H1 (cell line): ENCODE data around the gene MCL1. TPM values are rescaled to one million over a fixed set of nuclear protein-coding genes. Genes with fewer than 3 reads are reported as not detected.
A peak's percentile ranks its signal among the peaks of the same experiment; 100 is the strongest.

ENCODE experiments used
- POLR2AphosphoS5 ChIP-seq: IDR thresholded peaks from 2 replicates; pipeline ENCODE4 v1.6.1; 2011; ENCODE audit warnings: low read depth, low read length
- TAF1 ChIP-seq: IDR thresholded peaks from 2 replicates; pipeline ENCODE4 v1.6.1; 2011; ENCODE audit warnings: mild to moderate bottlenecking, low read depth, low read length
- polyA plus RNA-seq, 7 experiments: library from polyadenylated mRNA; depleted of rRNA in 3 of 7; stranded (reverse) in 5 of 7; unstranded in 2 of 7; fragments of >200 nt in 5 of 7; fragments of 200-250 nt in 2 of 7; gene quantifications; 1 replicate in 5 of 7; 2 replicates in 1 of 7; 4 replicates in 1 of 7; pipeline versions ENCODE4 v1.2.1 to v1.2.3, GENCODE V29; 2011 to 2013; ENCODE audit warnings: missing spikeins in 2 of 7, mixed read lengths in 2 of 7
- total RNA-seq: library from RNA; stranded (reverse); fragmentation: NEBNext Ultra II Directional; extraction: Animal tissue kit (Norgen Biotek cat#: 25700); gene quantifications from 2 replicates; pipeline ENCODE4 v1.2.1, GENCODE V29; 2021
- TF ChIP-seq, protein P1 (sequence below): fragments of 300-600 bp; sonication (generic); IDR thresholded peaks from 2 replicates; pipeline ENCODE4 v1.7.1; 2012; ENCODE audit warnings: low read length, moderate library complexity, mild to moderate bottlenecking, inconsistent platforms; ENCODE audit not compliant: insufficient replicate concordance
- TF ChIP-seq, protein P2 (sequence below): IDR thresholded peaks from 2 replicates; pipeline ENCODE4 v1.6.1; 2011; ENCODE audit warnings: low read length, improper control_type of control experiment

Gene MCL1
- total and polyA plus RNA-seq, 2 of the 8 experiments (the other 6 are each of a cell fraction or from before 2014, with no cell fraction given), result 61.1 to 218 TPM

DNA sequence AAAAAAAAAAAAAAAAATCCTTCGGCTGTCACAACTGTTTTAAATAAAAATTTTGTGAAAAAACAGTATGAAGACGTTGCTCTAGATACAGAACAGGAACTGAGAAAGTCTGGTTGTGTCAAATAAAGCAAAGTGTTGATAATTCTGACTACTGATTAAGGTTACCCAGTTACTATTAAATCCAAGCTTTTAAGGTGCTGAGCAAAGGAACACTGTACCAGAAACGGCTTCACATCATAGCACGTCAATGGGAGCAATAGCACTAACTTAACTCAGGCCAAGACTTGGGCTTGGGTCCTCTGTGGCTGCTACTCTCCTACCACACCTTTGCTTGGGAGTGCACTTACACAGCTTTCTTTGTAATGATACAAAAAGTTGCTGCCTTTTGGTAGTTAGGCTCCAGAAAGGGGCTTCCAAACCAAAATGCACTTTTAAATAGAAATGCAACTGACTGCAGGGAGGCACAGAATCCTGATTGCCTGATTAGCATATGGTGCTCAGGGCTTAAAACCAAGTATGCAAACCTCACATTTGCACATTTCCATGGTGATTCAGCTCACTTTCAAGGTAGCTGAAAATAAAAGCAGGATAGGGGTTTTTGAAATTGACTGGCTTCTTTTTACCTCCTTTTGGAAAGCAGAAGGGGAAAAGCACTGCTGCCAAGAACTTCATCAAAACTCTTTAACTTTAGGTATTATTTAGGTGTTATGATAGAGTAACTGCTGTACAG is 6.3 kb downstream of the MCL1 start (continued):
- TF ChIP-seq, protein P1, sequence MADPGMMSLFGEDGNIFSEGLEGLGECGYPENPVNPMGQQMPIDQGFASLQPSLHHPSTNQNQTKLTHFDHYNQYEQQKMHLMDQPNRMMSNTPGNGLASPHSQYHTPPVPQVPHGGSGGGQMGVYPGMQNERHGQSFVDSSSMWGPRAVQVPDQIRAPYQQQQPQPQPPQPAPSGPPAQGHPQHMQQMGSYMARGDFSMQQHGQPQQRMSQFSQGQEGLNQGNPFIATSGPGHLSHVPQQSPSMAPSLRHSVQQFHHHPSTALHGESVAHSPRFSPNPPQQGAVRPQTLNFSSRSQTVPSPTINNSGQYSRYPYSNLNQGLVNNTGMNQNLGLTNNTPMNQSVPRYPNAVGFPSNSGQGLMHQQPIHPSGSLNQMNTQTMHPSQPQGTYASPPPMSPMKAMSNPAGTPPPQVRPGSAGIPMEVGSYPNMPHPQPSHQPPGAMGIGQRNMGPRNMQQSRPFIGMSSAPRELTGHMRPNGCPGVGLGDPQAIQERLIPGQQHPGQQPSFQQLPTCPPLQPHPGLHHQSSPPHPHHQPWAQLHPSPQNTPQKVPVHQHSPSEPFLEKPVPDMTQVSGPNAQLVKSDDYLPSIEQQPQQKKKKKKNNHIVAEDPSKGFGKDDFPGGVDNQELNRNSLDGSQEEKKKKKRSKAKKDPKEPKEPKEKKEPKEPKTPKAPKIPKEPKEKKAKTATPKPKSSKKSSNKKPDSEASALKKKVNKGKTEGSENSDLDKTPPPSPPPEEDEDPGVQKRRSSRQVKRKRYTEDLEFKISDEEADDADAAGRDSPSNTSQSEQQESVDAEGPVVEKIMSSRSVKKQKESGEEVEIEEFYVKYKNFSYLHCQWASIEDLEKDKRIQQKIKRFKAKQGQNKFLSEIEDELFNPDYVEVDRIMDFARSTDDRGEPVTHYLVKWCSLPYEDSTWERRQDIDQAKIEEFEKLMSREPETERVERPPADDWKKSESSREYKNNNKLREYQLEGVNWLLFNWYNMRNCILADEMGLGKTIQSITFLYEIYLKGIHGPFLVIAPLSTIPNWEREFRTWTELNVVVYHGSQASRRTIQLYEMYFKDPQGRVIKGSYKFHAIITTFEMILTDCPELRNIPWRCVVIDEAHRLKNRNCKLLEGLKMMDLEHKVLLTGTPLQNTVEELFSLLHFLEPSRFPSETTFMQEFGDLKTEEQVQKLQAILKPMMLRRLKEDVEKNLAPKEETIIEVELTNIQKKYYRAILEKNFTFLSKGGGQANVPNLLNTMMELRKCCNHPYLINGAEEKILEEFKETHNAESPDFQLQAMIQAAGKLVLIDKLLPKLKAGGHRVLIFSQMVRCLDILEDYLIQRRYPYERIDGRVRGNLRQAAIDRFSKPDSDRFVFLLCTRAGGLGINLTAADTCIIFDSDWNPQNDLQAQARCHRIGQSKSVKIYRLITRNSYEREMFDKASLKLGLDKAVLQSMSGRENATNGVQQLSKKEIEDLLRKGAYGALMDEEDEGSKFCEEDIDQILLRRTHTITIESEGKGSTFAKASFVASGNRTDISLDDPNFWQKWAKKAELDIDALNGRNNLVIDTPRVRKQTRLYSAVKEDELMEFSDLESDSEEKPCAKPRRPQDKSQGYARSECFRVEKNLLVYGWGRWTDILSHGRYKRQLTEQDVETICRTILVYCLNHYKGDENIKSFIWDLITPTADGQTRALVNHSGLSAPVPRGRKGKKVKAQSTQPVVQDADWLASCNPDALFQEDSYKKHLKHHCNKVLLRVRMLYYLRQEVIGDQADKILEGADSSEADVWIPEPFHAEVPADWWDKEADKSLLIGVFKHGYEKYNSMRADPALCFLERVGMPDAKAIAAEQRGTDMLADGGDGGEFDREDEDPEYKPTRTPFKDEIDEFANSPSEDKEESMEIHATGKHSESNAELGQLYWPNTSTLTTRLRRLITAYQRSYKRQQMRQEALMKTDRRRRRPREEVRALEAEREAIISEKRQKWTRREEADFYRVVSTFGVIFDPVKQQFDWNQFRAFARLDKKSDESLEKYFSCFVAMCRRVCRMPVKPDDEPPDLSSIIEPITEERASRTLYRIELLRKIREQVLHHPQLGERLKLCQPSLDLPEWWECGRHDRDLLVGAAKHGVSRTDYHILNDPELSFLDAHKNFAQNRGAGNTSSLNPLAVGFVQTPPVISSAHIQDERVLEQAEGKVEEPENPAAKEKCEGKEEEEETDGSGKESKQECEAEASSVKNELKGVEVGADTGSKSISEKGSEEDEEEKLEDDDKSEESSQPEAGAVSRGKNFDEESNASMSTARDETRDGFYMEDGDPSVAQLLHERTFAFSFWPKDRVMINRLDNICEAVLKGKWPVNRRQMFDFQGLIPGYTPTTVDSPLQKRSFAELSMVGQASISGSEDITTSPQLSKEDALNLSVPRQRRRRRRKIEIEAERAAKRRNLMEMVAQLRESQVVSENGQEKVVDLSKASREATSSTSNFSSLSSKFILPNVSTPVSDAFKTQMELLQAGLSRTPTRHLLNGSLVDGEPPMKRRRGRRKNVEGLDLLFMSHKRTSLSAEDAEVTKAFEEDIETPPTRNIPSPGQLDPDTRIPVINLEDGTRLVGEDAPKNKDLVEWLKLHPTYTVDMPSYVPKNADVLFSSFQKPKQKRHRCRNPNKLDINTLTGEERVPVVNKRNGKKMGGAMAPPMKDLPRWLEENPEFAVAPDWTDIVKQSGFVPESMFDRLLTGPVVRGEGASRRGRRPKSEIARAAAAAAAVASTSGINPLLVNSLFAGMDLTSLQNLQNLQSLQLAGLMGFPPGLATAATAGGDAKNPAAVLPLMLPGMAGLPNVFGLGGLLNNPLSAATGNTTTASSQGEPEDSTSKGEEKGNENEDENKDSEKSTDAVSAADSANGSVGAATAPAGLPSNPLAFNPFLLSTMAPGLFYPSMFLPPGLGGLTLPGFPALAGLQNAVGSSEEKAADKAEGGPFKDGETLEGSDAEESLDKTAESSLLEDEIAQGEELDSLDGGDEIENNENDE, result peak; percentile 44
- TF ChIP-seq, protein P2, sequence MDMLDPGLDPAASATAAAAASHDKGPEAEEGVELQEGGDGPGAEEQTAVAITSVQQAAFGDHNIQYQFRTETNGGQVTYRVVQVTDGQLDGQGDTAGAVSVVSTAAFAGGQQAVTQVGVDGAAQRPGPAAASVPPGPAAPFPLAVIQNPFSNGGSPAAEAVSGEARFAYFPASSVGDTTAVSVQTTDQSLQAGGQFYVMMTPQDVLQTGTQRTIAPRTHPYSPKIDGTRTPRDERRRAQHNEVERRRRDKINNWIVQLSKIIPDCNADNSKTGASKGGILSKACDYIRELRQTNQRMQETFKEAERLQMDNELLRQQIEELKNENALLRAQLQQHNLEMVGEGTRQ, result peak; percentile 35; the same call in 1 of the 2 replicates
- TF ChIP-seq POLR2AphosphoS5, result peak; percentile 97
- 0 out of 2 replicates have a peak, but pooled peaks have one; percentile 26 for TF ChIP-seq TAF1
